WERI-Rb-1 (cell line): ENCODE results near the gene SLC12A6.

Experiments used
- DNase-seq: peaks from one replicate; pipeline ENCODE4 v3.0.0-alpha.2; 2020
- H3K27ac ChIP-seq: fragments of 250-450 bp; sonication (Bioruptor Pico); 2 replicates; pipeline ENCODE4 v1.5.1; 2020; ENCODE audit warnings: mild to moderate bottlenecking, moderate library complexity
- H3K27me3 ChIP-seq: fragments of 250-450 bp; sonication (Bioruptor Pico); 2 replicates; pipeline ENCODE4 v1.5.1; 2021; ENCODE audit warnings: mild to moderate bottlenecking, low read depth, moderate library complexity; ENCODE audit not compliant: insufficient read depth, severe bottlenecking
- H3K36me3 ChIP-seq: fragments of 250-450 bp; sonication (Bioruptor Pico); 2 replicates; pipeline ENCODE4 v1.5.1; 2020; ENCODE audit warnings: mild to moderate bottlenecking, moderate library complexity
- H3K4me3 ChIP-seq: 2 replicates; pipeline ENCODE4 v1.5.1; 2011; ENCODE audit warnings: low read depth, mild to moderate bottlenecking, control low read depth, low read length
- H3K9me3 ChIP-seq: fragments of 250-450 bp; sonication (Bioruptor Pico); 2 replicates; pipeline ENCODE4 v1.5.1; 2021; ENCODE audit warnings: mild to moderate bottlenecking, moderate library complexity; ENCODE audit not compliant: severe bottlenecking
- CTCF ChIP-seq: IDR thresholded peaks from 2 replicates; pipeline ENCODE4 v1.5.1; 2011; ENCODE audit warnings: low read depth, mild to moderate bottlenecking, control low read depth, inconsistent platforms, low read length

SLC12A6 gene

GRCh38 chr15:34370643-34371042, 33.1 kb upstream of the SLC12A6 start:
- no peak overlapping the region for H3K4me3 ChIP-seq
- H3K36me3 ChIP-seq, result no peaks in the 10 kb centered on the region
- H3K27ac ChIP-seq, result no peak overlapping the region
- no peak for DNase-seq
- TF ChIP-seq CTCF, result no peak
- H3K9me3 ChIP-seq, result no peaks in the 10 kb centered on the region
- H3K27me3 ChIP-seq, result no peaks in the 10 kb centered on the region

GRCh38 chr15:34370129-34370528, 32.5 kb upstream of the SLC12A6 start:
- TF ChIP-seq CTCF, result no peak
- Histone ChIP-seq H3K27ac (no peak overlapping the region), H3K36me3 (no peaks in the 10 kb centered on the region), H3K27me3 (no peaks in the 10 kb centered on the region), H3K4me3 (no peak overlapping the region), H3K9me3 (no peaks in the 10 kb centered on the region)
- no peak for DNase-seq

- H3K27ac ChIP-seq, result peak within 1 kb of the TSS; percentile 95
- peak; percentile 91 for DNase-seq
- peak; percentile 97 for TF ChIP-seq CTCF
These were observed 29.8 kb upstream of the SLC12A6 start, which contains the start of gene LPCAT4 for GRCh38 chr15:34367101-34368081. Gene LPCAT4, minus strand, starts transcription at chr15:34367196. Its CDS starts 96 bp downstream, at chr15:34367100.

GRCh38 chr15:34366271-34367065, 28.9 kb upstream of the SLC12A6 start:
- H3K36me3 ChIP-seq, result no peaks in the 10 kb centered on the region
- H3K27me3 ChIP-seq, result no peaks in the 10 kb centered on the region
- peak overlapping the region; percentile 64 for H3K27ac ChIP-seq
- H3K4me3 ChIP-seq, result peak overlapping the region; percentile 60
- H3K9me3 ChIP-seq, result no peaks in the 10 kb centered on the region
- DNase-seq, result peak; percentile 80
- TF ChIP-seq CTCF, result 0 out of 2 replicates have a peak, but pooled peaks have one; percentile 9

More at GRCh38 chr15:34367101-34368081, 29.8 kb upstream of the SLC12A6 start, which contains the start of gene LPCAT4:
- H3K27me3 ChIP-seq, result no peaks in the 10 kb centered on the region
- H3K9me3 ChIP-seq, result no peaks in the 10 kb centered on the region
- H3K36me3 ChIP-seq, result no peaks in the 10 kb centered on the region
- H3K4me3 ChIP-seq, result peak within 1 kb of the TSS; percentile 92

GRCh38 chr15:34365836-34366235, 28.3 kb upstream of the SLC12A6 start:
- TF ChIP-seq CTCF, result no peak
- H3K27me3 ChIP-seq, result no peaks in the 10 kb centered on the region
- no peak for DNase-seq
- H3K27ac ChIP-seq, result no peak overlapping the region; the same call in 1 of the 2 replicates
- H3K4me3 ChIP-seq, result peak overlapping the region; percentile 60
- H3K9me3 ChIP-seq, result no peaks in the 10 kb centered on the region
- no peaks in the 10 kb centered on the region for H3K36me3 ChIP-seq
